NCI-H524 treated with DMSO at 0.1 percent for 48 hours (cell line): ENCODE measurements around the gene ZNF174.

Source experiments
- DNase-seq: peaks from one replicate; lab custom pipeline; 2025; lab: John Stamatoyannopoulos, UW

ZNF174 gene

GRCh38 chr16:3443108-3444031 is 42.4 kb downstream of the ZNF174 start, which contains the start of the genes NAA60 and ZNF597:
Gene NAA60, plus strand, starts transcription at chr16:3443680. Its CDS starts 32,548 bp downstream, at chr16:3476228.
Gene ZNF597, minus strand, starts transcription at chr16:3443504. Its CDS starts 351 bp downstream, at chr16:3443153.
- peak; percentile 55 for DNase-seq

GRCh38 chr16:3444032-3444388 is 43.0 kb downstream of the ZNF174 start:
- no peak for DNase-seq

DNA sequence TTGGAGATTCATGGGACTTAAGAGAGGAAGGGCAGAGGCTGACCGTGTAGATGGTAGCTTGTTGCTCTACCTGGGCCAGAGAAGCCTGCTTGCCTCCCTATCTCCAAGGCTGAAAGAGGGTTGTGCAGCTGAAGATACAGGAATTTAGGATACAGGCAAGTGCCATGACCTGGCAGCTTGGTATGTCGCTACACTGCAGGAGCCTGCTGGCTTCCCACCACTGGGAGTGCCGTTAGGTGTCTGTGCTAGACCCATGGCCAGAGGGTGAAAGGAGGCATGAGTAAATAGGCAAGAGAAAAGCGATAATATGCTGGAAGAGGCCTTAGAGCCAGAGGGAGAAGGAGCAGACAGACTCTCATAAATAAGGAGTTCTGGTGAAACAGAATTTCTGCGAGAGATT is 53.1 kb downstream of the ZNF174 start:
- DNase-seq, result no peak

- DNase-seq, result no peak
Observed at GRCh38 chr16:3454631-3455147, 53.7 kb downstream of the ZNF174 start.

DNA sequence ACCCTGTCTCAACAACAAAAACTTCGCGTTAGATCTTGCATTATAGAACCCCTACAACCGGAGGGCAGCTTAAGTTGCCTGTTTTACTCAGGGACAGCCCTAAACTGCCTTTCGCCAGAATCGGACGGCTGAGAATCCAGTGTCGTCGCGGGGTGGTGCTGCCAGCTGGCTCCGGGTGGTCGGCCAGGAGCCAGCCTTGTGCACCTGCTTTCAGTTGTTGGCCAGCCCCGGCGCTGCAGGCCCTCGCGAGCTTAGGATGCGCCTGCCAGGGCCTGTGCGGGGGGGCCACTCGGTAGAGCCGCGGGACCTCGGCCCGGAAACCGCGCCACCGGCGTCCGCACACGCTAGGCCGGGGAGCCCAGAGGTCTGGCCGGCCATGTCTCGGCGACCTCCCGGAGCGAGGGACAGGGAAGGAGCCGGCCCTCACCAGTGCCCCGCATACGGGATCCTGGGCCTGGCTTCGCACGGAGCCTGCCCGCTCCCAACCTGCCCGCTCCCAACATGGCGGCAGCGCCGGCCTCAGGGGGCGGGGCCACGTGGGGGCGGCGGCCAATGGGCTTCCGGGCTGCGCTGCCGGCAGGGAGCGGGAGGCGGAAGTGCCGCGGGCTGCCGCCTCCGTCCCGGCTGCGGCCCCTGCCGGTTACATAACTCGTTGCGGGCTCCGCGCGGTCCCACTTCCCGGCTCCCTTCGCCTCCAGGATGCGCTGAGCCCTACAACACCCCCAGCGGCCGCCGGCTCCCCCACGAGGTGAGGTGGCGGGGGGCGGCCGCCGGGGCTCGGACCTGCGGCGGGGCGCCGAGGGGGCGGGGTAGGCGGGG is 56.6 kb downstream of the ZNF174 start:
- DNase-seq, result peak; percentile 50

DNA sequence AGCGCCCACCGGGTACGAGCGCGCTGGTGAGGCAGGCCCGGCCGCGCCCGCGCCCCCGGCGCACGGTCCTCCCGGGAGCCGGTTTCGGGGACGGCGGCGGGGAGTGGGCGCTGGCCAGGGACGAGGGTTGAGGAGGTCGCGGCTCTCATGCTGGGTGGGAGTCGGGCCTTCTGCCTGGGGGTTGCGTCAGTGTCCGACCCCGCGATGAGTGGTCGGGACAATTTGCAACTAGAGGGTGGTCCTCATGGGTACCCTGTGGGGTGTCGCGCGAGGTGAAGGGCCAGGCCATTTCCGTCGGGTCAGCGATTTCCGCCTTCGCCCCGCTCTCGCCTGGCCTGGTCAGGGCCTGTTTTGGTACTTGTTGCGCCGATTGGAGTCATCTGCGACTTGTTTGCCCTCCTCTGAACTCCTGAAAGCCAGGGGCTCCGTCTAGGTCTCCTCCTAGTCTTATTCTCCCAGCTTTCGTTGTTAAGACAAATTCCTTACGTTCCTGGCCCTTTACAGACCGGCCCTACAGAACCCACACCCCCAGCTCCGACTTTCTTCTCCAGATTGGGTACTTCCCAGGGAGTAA is 57.4 kb downstream of the ZNF174 start:
- DNase-seq, result no peak

DNA sequence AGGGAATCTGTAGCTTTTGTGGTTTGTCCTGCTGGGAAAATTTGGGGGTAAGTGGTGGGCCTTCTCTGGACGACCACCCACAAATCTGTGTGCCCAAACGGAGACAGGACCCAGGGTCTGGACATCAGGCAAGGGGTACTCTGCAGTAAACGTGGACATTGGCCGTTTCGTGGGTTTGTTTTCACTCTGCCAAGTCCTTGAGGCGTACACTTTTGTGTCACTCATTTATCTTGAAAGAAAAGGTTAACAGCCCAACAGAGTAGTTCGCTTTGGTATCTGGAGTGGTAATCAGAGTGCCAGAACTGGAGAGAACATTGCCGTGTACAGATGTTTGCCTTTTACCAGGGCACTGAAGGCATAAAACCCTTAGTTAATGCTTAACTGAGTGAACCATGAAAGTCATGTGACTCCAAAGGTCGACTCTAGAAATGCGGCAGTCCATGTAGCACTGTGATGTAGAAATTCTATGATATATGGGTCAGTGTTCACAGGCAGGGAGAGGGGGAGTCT is 57.9 kb downstream of the ZNF174 start:
- no peak for DNase-seq
